ENCODE results near the gene CDK12.

GRCh38 chr17:39548494-39549225 lies 87.4 kb downstream of the CDK12 start:
- TF ChIP-seq POLR2AphosphoS5 (IDR thresholded peaks at IDR 0.05): peak in 2 of 4 donors; percentile 12 to 40
- TF ChIP-seq POLR2A (IDR thresholded peaks at IDR 0.05): no peak
- no peak for TF ChIP-seq CTCF (IDR thresholded peaks at IDR 0.05)
